ENCODE data around the gene RBPJL. TPM values are rescaled to one million over a fixed set of nuclear protein-coding genes. Genes with fewer than 3 reads are reported as not detected.

The RBPJL gene
- total RNA-seq, 1 donor from 2014 or later, result not detected

GRCh38 chr20:45366631-45367030 is 60.0 kb downstream of the RBPJL start:
- TF ChIP-seq, protein P1, sequence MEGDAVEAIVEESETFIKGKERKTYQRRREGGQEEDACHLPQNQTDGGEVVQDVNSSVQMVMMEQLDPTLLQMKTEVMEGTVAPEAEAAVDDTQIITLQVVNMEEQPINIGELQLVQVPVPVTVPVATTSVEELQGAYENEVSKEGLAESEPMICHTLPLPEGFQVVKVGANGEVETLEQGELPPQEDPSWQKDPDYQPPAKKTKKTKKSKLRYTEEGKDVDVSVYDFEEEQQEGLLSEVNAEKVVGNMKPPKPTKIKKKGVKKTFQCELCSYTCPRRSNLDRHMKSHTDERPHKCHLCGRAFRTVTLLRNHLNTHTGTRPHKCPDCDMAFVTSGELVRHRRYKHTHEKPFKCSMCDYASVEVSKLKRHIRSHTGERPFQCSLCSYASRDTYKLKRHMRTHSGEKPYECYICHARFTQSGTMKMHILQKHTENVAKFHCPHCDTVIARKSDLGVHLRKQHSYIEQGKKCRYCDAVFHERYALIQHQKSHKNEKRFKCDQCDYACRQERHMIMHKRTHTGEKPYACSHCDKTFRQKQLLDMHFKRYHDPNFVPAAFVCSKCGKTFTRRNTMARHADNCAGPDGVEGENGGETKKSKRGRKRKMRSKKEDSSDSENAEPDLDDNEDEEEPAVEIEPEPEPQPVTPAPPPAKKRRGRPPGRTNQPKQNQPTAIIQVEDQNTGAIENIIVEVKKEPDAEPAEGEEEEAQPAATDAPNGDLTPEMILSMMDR (IDR thresholded peaks at IDR 0.05; ENCODE audit: partially characterized antibody, unreplicated experiment), result no peak
- no peaks in the 10 kb centered on the region for H3K36me3 Mint-ChIP-seq (ENCODE audit: unreplicated experiment)
- DNase-seq, result no peak
- H3K4me1 Mint-ChIP-seq (ENCODE audit: low read depth, unreplicated experiment), result peaks cover 11% of the 10 kb centered on the region
- H3K4me3 Mint-ChIP-seq (ENCODE audit: unreplicated experiment), result no peak overlapping the region
- H3K27ac Mint-ChIP-seq (ENCODE audit: unreplicated experiment), result no peak overlapping the region
- H3K27me3 Mint-ChIP-seq (ENCODE audit: unreplicated experiment), result peaks cover 4% of the 10 kb centered on the region
- peaks cover 5% of the 10 kb centered on the region for H3K9me3 Mint-ChIP-seq (ENCODE audit: unreplicated experiment)

DNA sequence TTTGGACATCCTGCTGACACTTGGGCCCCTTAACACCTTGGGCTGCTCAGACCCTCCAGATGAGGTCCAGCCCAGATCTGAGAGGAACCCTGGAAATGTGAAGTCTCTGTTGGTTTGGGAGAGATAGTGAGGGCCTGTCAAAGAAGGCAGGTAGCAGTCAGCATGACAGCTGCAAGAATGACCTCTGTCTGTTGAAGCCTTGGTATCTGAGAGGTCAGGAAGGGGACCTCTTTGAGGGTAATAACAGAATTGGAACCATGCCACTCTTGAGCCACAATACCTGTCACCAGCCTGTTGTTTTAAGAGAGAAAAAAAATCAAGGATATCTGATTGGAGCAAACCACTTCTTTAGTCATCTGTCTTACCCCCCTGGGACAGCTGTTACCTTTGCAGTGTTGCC is 60.5 kb downstream of the RBPJL start:
- Mint-ChIP-seq H3K27ac (ENCODE audit: unreplicated experiment) (no peak overlapping the region), H3K9me3 (ENCODE audit: unreplicated experiment) (peaks cover 5% of the 10 kb centered on the region), H3K27me3 (ENCODE audit: unreplicated experiment) (peaks cover 4% of the 10 kb centered on the region), H3K36me3 (ENCODE audit: unreplicated experiment) (no peaks in the 10 kb centered on the region), H3K4me1 (ENCODE audit: low read depth, unreplicated experiment) (peaks cover 11% of the 10 kb centered on the region), H3K4me3 (ENCODE audit: unreplicated experiment) (no peak overlapping the region)
- DNase-seq, result no peak
- TF ChIP-seq, protein P1 (IDR thresholded peaks at IDR 0.05; ENCODE audit: partially characterized antibody, unreplicated experiment), result no peak

Other genes with a start within 250 kb of the RBPJL start
- gene KCNS1, start 205.7 kb upstream of the RBPJL start, total RNA-seq (ENCODE audit: unreplicated experiment), result not detected
- gene WFDC5, start 191.7 kb upstream of the RBPJL start, total RNA-seq (ENCODE audit: unreplicated experiment), result not detected
- not detected for gene WFDC12, start 182.4 kb upstream of the RBPJL start, total RNA-seq (ENCODE audit: unreplicated experiment)
- gene PI3, start 131.9 kb upstream of the RBPJL start, total RNA-seq (ENCODE audit: unreplicated experiment), result not detected
- gene SEMG1, start 99.8 kb upstream of the RBPJL start, total RNA-seq (ENCODE audit: unreplicated experiment), result not detected
- gene SEMG2, start 85.5 kb upstream of the RBPJL start, total RNA-seq (ENCODE audit: unreplicated experiment), result not detected
- not detected for gene SLPI, start 52.3 kb upstream of the RBPJL start, total RNA-seq (ENCODE audit: unreplicated experiment)
- gene MATN4, start 1.5 kb downstream of the RBPJL start, total RNA-seq (ENCODE audit: unreplicated experiment), result not detected
- 0.61 TPM for gene SDC4, start 41.6 kb downstream of the RBPJL start, total RNA-seq (ENCODE audit: unreplicated experiment)
- gene SYS1, start 56.3 kb downstream of the RBPJL start, total RNA-seq (ENCODE audit: unreplicated experiment), result 17.7 TPM
- gene TP53TG5, start 71.5 kb downstream of the RBPJL start, total RNA-seq (ENCODE audit: unreplicated experiment), result not detected
- gene DBNDD2, start 101.4 kb downstream of the RBPJL start, total RNA-seq (ENCODE audit: unreplicated experiment), result 4.1 TPM
- 55.5 TPM for gene PIGT, start 109.3 kb downstream of the RBPJL start, total RNA-seq (ENCODE audit: unreplicated experiment)
- 4.8 TPM for gene WFDC2, start 162.9 kb downstream of the RBPJL start, total RNA-seq (ENCODE audit: unreplicated experiment)
- not detected for gene SPINT3, start 208.8 kb downstream of the RBPJL start, total RNA-seq (ENCODE audit: unreplicated experiment)
- gene WFDC6, start 232.6 kb downstream of the RBPJL start, total RNA-seq (ENCODE audit: unreplicated experiment), result not detected
- not detected for gene EPPIN, start 240.6 kb downstream of the RBPJL start, total RNA-seq (ENCODE audit: unreplicated experiment)